Femur (tissue), 1 donor: ENCODE measurements around the gene NDUFB6.
"Not testable (repeated sequence)": the region's sequence is repeated elsewhere in the genome, so short reads cannot be mapped to it uniquely, and the experiment has no call there.

ENCODE experiments used
- DNase-seq: peaks from one replicate; pipeline ENCODE4 v3.0.0-alpha.2; 2017

NDUFB6 gene

GRCh38 chr9:32570262-32570661, 2.7 kb downstream of the NDUFB6 start:
- DNase-seq: no peak

GRCh38 chr9:32566770-32567169, 6.2 kb downstream of the NDUFB6 start:
- no peak for DNase-seq

GRCh38 chr9:32565967-32566366, 7.0 kb downstream of the NDUFB6 start:
- DNase-seq: no peak

- DNase-seq: no peak
Observed at GRCh38 chr9:32558408-32558934, 14.5 kb downstream of the NDUFB6 start.

- DNase-seq: no peak
Observed at GRCh38 chr9:32554591-32554990, 18.4 kb downstream of the NDUFB6 start.

GRCh38 chr9:32554107-32554506, 18.9 kb downstream of the NDUFB6 start:
- no peak for DNase-seq

- DNase-seq: peak; percentile 96
Observed at GRCh38 chr9:32552172-32552872, 20.6 kb downstream of the NDUFB6 start, which contains the start of the genes SMIM27 and TOPORS. Gene SMIM27, plus strand, starts transcription at chr9:32552327. Its CDS starts 108 bp downstream, at chr9:32552435. Gene TOPORS, minus strand, starts transcription at chr9:32552586. Its CDS starts 150 bp downstream, at chr9:32552436.

GRCh38 chr9:32551276-32552051, 21.5 kb downstream of the NDUFB6 start:
- no peak for DNase-seq

GRCh38 chr9:32550562-32551275, 22.2 kb downstream of the NDUFB6 start:
- peak; percentile 98 for DNase-seq

GRCh38 chr9:32550150-32550561, 22.8 kb downstream of the NDUFB6 start:
- no peak for DNase-seq

- DNase-seq: not testable (repeated sequence)
Observed at GRCh38 chr9:32548213-32548612, 24.7 kb downstream of the NDUFB6 start.

- DNase-seq: no peak
Observed at GRCh38 chr9:32545884-32546283, 27.1 kb downstream of the NDUFB6 start.

- DNase-seq: no peak
Observed at GRCh38 chr9:32543047-32543446, 29.9 kb downstream of the NDUFB6 start.

- no peak for DNase-seq
Observed at GRCh38 chr9:32533816-32534215, 39.1 kb downstream of the NDUFB6 start.

GRCh38 chr9:32533336-32533735, 39.6 kb downstream of the NDUFB6 start:
- no peak for DNase-seq

- no peak for DNase-seq
Observed at GRCh38 chr9:32526707-32527048, 46.3 kb downstream of the NDUFB6 start.

- peak; percentile 95 for DNase-seq
Observed at GRCh38 chr9:32526041-32526706, 46.8 kb downstream of the NDUFB6 start, which contains the start of gene RIGI. Gene RIGI, minus strand, starts transcription at chr9:32526196. Its CDS starts 30 bp downstream, at chr9:32526166.

GRCh38 chr9:32525709-32526030, 47.3 kb downstream of the NDUFB6 start:
- DNase-seq: no peak

GRCh38 chr9:32524892-32525708, 47.9 kb downstream of the NDUFB6 start:
- no peak for DNase-seq

- not testable (repeated sequence) for DNase-seq
Observed at GRCh38 chr9:32524558-32524891, 48.4 kb downstream of the NDUFB6 start.

GRCh38 chr9:32523910-32524309, 49.0 kb downstream of the NDUFB6 start:
- DNase-seq: no peak

- DNase-seq: no peak
Observed at GRCh38 chr9:32518276-32518675, 54.7 kb downstream of the NDUFB6 start.
